Uterine smooth muscle cell (primary cell): ENCODE data around the gene CCDC12. TPM values are rescaled to one million over a fixed set of nuclear protein-coding genes. Genes with fewer than 3 reads are reported as not detected.

Source experiments
- total RNA-seq: library from RNA; depleted of rRNA; stranded (reverse); fragments of >200 nt; gene quantifications from 2 replicates; pipeline ENCODE4 v1.2.3, GENCODE V29; 2014

CCDC12 gene
- total RNA-seq, result 30.6 and 33.2 TPM in 2 replicates

DNA sequence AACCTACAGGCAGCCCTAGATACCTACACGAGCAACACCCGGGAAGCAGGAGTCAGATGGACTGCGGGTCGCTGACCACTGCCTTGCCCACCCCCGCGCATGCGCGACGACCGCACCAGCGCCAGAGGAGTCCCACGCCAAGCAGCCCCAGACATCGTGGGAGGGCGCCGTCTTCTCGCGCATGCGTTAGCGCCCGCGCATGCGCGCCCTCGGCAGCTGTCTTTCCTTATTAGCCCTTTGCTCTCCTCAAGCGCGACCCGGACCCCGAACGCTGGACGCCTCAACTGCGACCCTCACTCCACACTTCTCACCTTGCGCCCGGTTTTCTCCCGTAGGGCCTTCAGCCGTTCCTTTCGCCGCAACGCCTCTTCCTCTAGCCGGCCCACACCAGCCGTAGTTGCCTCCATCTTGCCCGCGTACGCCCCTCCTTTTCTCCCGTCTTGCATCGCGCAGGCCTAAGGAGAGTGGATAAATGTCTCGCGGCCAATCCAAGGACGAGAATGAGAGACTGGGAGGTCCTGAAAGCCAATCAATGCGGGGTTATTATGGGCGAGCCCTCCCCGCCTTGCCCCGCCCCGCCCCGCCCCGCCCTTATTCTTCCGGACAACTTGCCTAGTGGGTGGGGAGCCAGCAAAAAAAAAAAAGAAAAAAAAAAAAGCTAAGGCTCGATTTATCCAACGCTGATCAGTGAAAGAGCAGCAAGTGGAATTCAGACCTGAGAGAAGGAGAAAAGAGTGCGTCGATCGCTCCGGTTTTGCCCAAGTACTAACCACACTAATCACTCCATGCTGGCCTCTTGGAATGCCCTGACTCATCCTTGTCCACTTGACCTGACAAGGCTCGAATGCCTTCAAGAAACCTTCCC is at the start of gene CCDC12:
Gene CCDC12 (minus strand): TSS at position 420 of the 865 bp plus-strand sequence. CDS start 13 bp downstream, at position 407.

DNA sequence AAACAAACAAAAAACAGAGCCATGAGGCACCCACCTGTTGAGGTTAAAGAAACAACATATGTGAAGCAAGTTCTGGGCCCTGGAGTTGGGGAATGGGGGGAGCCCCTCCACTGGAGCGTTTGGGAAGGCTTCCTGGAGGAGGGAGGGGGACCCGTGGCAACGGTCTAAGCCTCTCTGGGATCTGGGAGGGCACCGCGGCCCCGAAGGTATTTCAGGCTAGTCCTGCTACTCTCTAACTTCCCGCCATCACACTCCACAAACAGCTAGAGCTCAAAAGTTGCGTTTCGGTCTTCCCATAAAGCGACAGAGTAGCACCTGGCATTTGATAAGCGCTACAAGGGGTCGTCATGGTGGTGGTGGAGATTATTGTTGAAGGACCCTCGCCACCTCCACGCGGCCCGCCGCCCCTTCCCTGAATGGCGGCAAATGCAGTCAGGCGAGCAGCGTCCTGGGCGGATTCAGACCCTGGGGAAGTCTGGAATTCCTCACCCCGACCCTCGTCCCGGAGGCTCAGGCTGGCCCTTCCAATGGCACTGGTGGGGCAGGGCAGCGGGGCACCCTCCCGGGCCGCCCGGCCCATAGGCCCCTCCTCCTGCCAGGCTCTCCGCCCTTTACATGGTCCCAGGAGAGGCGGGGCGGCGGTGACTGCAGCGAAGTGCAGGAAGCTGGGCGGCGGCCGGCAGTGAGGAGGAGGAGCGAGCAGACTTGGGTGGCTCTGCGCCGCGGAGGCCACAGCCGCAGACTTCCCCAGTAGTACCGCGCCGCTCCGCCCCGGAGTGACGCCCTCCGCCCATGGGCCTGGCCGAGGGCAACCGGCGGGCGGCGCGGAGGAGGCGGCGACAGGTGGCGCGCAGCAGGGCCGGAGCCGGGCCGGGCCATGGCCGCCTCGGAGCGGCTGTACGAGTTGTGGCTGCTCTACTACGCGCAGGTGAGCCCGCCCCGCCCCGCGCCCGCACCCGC is 2.7 kb upstream of the CCDC12 start, which contains the start of gene NBEAL2:
Gene NBEAL2 (plus strand): TSS at position 682 of the 960 bp plus-strand sequence. CDS start 196 bp downstream, at position 878.

DNA sequence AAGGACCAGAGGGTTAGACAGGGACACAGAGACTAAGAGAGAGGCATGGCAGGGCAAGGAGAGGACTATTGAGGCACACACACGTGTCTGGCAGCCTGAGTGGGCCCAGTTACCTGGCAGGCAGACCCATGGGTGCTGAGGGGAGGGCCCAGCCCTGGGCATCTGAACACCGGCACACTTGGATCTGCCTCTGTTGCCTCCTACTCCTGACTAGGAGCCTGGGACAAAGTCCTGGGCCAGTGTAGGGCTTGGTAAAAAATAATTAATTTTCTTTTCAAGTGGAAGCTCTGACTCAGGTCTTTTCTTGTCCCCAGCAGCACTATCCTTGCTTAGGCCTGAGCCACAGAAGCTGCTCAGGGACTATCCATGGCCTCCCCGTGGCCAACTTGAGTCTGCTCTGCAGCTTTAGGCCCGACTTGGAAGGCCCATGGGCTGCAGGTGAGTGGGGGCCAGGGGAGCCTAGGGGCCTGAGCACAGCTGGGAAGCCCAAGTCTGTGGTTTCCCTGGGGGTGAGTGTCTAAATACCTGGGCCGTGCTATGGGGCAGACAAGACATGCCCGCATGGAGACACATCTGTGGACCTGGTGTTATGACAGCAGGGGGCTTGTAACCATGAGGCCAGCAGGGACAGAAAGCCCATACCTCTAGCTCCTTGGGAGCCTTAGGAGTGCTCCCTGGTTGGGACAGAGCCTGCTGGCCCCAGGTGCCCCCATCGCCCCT is 99.0 kb downstream of the CCDC12 start, which contains the start of gene PTH1R:
Gene PTH1R (plus strand): TSS at position 316 of the 720 bp plus-strand sequence. CDS start 5,839 bp downstream, outside the sequence.

Other genes with a start within 250 kb of the CCDC12 start
- not detected in 2 replicates for gene MYL3, start 113.3 kb downstream of the CCDC12 start, total RNA-seq
- 1.00 and 1.1 TPM in 2 replicates for gene PTH1R, start 99.0 kb downstream of the CCDC12 start, total RNA-seq
- gene NBEAL2, start 2.9 kb upstream of the CCDC12 start, total RNA-seq, result 4.5 and 5.2 TPM in 2 replicates
- 35.9 and 37.1 TPM in 2 replicates for gene SETD2, start 187.4 kb upstream of the CCDC12 start, total RNA-seq